Hematopoietic multipotent progenitor cell treated with erythropoietin and hydrocortisone succinate and interleukin-3 and kit ligand, for 4 days (in vitro differentiated cells): Measurements from ENCODE around the gene PNKD.

Source experiments
- DNase-seq: peaks from one replicate; pipeline ENCODE4 v3.0.0-alpha.2; 2015

Gene PNKD

GRCh38 chr2:218345491-218346236 is 75.3 kb downstream of the PNKD start:
- DNase-seq: no peak

DNA sequence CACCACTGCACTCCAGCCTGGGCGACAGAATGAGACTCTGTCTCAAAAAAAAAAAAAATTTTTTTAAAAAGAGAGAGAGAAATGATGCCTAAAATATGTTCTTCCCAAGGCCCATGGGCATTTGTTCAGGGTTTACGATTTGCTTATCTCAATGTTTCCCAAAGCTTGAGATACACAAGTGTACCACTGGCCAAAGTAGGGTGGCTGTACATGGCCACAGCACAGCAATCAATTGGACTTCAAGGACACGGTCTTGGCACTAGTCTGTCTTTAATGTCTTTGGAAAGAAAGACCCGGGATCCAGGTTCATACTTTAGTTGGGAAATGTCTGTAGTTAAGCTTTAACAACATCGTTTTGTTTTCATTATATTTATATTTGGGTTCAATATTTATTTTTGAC is 76.9 kb downstream of the PNKD start:
- no peak for DNase-seq

DNA sequence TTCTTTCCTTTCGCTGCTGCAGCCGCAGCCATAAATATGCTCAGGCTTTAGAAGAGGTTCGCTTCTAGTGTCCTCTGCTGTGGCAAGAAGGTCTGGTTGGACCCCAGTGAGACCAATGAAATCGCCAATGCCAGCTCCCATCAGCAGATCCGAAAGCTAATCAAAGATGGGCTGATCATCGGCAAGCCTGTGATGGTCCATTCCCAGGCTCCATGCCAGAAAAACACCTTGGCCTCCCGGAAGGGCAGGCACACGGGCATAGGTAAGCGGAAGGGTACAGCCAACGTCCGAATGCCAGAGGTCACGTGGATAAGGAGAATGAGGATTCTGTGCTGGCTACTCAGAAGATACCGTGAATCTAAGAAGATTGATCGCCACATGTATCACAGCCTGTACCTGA is 83.7 kb downstream of the PNKD start:
- no peak for DNase-seq

GRCh38 chr2:218354850-218355443 is 84.6 kb downstream of the PNKD start:
- DNase-seq: no peak

- no peak for DNase-seq
Observed at GRCh38 chr2:218357236-218358177, 87.2 kb downstream of the PNKD start.

- peak; percentile 46 for DNase-seq
Observed at GRCh38 chr2:218360453-218360852, 90.1 kb downstream of the PNKD start.

DNA sequence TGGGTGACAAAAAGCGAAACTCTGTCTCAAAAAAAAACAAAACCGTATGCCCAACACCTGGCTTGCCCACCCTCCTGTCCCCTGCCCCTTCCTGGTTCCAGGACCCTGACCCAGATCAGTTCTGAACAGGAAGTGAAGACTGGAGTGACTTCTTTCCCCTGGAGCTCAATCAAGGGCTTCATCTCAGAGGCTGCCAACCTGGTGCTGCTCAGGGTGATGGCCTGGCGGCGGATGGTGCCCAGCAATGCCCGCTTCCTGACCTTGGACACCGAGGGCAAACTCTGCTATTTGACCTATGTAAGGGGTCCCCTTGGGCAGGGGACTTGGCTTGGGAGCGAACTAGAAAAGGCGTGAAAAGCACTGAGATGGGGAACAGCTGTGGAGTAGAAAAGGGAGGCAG is 92.3 kb downstream of the PNKD start:
- DNase-seq: no peak

DNA sequence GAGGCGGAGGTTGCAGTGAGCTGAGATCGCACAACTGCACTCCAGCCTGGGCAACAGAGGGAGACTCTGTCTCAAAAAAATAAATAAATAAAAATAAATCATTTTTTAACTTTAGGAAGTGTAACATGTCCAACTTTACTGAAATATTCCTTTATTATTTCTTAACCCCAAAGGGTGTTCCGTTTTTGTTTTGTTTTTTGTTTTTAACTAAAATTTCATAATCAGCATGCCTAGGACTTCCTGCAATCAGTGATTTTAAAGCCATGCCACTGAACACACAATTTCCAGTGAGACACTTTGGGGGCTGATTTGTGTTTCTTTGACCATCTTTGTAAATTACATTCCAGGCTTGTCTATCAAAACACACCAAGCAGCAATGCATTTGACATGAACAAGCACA is 93.4 kb downstream of the PNKD start:
- no peak for DNase-seq

- DNase-seq: no peak
Observed at GRCh38 chr2:218364196-218364595, 93.9 kb downstream of the PNKD start.

DNA sequence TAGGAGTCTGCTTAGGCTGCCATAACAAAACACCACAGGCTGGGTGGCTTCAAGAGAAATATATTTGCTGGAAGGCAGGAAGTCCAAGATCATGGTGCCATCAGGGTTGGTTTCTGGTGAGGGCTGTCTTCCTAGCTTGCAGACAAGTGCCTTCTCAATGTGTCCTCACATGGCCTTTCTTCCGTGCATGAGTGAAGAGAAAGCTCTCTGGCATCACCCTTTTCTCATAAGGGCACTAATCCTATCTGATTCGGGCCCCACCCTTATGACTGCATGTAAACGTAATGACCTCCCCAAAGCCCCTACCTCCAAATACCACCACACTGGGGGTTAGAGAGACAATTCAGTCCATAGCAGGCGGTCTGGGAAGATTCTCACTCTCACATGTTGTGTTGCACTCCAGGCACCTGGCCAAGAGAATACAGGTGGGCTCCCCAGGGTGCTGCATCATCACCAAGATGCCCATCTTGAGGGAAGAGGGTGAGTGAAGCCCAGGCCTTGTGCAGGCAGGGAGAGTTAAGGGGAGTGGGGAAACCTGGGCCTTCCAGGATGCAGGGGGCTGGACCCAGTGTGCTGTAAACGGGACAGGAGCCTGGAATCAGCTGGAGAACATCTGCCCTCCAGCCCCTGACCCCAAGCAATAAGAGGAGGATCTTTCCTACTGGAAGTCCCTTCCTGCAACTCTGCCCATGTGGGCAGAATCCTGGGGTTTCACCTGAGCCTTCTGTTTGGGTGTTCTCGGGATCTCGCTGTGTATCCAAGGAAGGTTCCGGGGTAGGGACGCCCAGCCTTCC is 96.5 kb downstream of the PNKD start:
- DNase-seq: no peak

GRCh38 chr2:218367415-218368149 is 97.3 kb downstream of the PNKD start:
- DNase-seq: peak; percentile 98

- no peak for DNase-seq
Observed at GRCh38 chr2:218368150-218368528, 97.8 kb downstream of the PNKD start.

DNA sequence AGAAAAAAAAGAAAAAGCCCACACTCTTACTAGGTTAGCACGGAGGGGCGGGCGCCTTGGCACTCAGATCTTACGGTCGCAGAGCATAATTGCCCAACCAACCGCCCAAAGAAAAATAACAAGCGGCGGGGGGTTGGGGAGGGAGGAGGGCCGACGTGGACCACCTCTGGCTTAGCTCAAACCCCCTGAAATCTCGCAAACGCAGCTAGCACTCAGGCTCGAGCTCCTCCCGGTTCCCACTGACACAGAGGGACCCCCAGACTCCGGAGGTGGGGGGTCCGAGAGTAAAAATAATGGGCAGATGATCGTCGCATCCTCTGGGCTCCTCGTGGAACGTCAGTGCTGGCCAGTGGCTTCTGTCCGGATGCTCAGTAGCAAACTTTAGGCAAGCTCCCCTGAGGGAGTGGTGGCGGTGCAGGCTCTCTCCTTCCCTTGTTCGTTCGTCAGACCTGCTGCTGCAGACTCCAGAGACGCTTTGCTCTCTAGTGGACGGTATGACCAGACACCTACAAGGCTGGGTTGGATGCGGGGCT is 98.4 kb downstream of the PNKD start:
- peak; percentile 74 for DNase-seq

- DNase-seq: peak; percentile 50
Observed at GRCh38 chr2:218369330-218369729, 99.0 kb downstream of the PNKD start.

DNA sequence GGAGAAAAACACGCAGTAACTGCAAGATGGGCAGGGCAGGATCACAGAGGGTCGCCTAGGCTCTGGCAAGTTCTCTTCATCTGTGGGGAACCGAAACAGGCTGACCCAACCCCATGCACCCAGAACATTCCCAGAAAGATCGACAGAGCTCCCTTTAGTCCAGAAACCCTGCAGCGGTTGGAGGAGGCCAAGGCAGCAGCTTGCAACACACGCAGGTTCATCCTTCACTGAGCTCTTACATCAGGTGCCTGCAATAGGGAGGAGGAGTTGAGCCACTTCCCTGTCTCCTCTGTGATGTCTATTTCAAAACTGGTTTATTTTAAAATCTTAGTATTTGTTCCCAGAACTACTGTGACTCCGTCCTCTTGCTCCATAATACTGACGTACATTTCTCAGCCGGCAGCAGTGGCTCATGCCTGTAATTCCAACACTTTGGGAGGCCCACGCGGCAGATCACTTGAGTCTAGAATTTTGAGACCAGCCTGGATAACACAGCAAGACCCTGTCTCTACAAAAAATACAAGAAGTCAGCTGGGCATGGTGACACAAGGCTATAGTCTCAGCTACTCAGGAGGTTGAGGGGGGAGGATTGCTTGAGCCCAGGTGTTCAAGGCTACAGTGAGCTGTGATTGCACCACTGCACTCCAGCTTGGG is 100.2 kb downstream of the PNKD start:
- DNase-seq: peak; percentile 64

DNA sequence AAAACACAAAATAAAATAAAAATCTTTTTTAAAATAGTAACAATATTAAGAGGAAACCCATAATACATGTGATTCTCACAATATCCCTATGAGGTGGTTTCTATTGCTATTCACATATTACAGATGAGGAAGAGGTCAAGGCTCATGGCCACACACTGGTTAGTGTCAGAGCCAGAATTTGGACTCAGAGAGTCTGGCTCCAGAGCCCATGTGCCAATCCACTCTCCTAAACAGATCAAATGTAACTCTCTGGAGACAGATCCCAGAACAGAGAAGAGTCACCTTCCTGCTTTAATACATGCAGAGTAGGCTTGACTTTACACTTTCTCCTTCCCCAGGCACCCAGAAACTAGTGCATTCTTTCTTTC is 101.6 kb downstream of the PNKD start:
- DNase-seq: no peak

DNA sequence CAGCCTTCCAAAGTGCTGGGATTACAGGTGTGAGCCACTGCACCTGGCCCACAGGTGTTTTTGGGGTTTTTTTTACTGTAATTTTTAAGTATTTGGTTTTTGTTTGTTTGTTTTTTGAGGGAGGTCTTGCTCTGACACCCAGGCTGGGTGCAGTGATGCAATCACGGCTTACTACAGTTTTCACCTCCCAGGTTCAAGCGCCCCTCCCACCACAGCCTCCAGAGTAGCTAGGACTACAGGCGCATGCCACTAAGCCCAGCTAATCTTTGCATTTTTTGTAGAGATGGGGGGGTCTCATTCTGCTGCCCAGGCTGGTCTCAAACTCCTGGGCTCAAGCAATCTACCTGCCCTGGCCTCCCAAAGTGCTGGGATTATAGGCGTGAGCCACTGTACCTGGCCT is 104.5 kb downstream of the PNKD start:
- no peak for DNase-seq

DNA sequence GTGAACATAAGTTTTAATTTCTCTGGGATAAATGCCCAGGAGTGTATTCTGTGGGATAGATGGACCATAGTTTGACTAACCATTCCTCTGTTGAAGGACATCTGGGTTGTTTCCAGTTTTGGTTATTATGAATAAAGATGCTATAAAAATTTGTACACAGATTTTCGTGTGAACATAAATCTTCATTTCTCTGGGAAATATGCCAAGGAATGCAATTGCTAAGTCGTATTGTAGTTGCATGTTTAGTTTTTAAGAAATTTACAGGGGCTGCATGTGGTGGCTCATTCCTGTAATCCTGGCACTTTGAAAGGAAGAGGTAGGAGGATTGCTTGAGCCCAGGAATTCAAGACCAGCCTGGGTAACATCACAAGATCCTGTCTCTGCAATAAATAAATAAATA is 104.9 kb downstream of the PNKD start:
- DNase-seq: no peak

GRCh38 chr2:218378053-218378452 is 107.7 kb downstream of the PNKD start:
- no peak for DNase-seq

- no peak for DNase-seq
Observed at GRCh38 chr2:218381916-218382366, 111.6 kb downstream of the PNKD start, which contains the start of gene SLC11A1. TSS of gene SLC11A1 (plus strand) at chr2:218382273. CDS start at chr2:218382369, 96 bp downstream.

GRCh38 chr2:218382785-218383184 is 112.5 kb downstream of the PNKD start:
- DNase-seq: no peak
